22Rv1 (cell line): Measurements from ENCODE around the gene CHD2.

ENCODE experiments used
- H3K27ac ChIP-seq: fragments of 450-650 bp; 2 replicates; pipeline ENCODE4 v1.5.1; 2017
- ZFX ChIP-seq: fragments of 450-650 bp; IDR thresholded peaks from 2 replicates; pipeline ENCODE4 v1.6.1; 2017; ENCODE audit warnings: antibody characterized with exemption, borderline replicate concordance
- TF ChIP-seq, protein P1 (sequence below): fragments of 450-650 bp; IDR thresholded peaks from 2 replicates; pipeline ENCODE4 v1.5.1; 2017; ENCODE audit warnings: mild to moderate bottlenecking

CHD2 gene

DNA sequence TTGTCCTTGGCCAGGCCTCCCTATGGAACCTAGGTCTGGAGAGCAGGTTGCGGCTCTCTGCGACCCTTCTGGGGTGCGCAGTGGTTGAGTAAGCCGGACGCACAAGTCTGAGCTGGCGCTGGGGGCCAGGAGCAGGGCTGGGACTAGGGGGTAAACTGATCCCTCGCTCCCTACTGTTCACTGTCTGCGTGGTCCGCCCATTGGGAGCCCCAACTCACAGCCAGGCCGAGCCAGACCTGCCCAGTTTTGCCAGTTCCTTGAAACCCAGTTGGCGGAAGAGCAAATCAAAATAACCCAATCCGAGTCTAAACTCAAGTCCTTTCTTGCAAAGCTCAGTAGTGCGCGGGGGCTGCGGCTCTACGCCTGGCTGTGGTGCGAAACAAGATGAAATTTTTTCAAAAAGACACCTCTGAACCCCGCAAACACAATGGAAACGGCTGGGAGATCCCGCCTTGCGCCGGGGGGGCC is 171.4 kb downstream of the CHD2 start:
- H3K27ac ChIP-seq = no peak overlapping the region
- TF ChIP-seq, protein P1, sequence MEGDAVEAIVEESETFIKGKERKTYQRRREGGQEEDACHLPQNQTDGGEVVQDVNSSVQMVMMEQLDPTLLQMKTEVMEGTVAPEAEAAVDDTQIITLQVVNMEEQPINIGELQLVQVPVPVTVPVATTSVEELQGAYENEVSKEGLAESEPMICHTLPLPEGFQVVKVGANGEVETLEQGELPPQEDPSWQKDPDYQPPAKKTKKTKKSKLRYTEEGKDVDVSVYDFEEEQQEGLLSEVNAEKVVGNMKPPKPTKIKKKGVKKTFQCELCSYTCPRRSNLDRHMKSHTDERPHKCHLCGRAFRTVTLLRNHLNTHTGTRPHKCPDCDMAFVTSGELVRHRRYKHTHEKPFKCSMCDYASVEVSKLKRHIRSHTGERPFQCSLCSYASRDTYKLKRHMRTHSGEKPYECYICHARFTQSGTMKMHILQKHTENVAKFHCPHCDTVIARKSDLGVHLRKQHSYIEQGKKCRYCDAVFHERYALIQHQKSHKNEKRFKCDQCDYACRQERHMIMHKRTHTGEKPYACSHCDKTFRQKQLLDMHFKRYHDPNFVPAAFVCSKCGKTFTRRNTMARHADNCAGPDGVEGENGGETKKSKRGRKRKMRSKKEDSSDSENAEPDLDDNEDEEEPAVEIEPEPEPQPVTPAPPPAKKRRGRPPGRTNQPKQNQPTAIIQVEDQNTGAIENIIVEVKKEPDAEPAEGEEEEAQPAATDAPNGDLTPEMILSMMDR = no peak
- no peak for TF ChIP-seq ZFX

DNA sequence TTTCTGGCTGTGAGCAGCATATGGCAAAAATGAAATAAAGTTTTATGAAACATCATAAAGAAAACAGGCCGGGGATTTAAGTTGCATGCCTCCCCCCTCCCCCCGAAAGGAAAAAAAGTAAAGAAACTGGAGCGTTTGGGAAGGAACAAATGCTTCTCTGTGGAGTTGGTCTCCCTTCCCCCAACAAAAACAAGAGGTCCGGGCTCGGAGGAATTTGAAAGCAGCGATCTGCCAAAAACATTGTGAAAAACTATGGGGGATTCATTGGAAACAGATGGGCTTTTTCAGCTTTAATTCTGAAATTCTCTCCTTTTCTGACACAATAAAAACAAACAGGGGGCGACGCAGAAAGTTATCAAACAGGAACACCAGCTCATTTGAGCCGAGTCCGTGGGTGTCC is 171.9 kb downstream of the CHD2 start:
- H3K27ac ChIP-seq = no peak overlapping the region
- TF ChIP-seq, protein P1 = no peak
- TF ChIP-seq ZFX = no peak

DNA sequence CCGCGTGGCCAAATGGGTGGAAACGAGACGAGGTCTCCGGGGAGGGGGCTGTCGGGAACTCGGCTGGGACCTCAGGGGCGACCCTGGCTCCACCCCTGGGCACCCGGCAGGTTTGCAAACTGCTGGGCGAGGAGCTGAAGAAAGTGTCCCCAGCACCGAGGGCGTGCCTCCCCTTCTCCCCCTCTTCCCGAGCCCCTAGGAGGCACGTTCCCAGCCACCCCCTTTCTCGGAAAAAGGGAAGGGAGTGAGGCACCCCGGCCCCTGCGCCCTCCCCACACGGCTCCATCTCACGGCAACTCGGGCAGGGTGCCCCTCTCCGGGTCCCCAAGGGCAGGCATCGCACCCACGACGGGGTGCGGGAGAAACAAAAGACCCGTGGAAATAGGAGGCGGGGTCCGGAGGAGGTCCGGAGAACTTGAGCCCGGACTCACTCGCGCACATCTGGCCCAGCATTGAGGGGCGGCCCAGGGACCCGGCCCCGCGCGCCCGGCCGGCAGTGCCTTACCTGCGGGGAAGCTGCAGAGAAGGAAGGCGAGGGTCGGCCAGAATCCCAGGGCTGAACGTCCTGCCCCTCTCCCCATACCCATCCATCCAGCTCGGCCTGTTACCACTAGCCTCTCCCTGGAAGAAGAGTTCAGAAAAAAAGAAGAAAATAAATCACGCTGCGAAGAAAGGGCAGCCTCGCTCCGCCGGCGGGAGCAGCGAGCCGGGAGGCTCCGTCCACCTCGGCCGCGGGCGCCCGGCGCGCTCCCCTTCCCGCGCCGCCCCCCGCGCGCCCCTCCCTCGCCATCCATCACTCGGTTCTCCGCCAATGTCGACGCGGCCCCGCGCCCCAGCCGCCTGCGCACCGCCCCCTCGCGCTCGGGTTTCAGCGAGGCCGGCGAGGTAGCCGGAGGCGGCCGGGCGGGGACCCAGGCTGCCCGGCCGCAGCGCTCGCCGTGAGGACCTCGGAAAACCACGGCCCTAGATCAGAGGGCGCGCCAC is 172.6 kb downstream of the CHD2 start:
- TF ChIP-seq, protein P1 = no peak; the same call in 1 of the 2 replicates
- TF ChIP-seq ZFX = no peak
- no peak overlapping the region for H3K27ac ChIP-seq

DNA sequence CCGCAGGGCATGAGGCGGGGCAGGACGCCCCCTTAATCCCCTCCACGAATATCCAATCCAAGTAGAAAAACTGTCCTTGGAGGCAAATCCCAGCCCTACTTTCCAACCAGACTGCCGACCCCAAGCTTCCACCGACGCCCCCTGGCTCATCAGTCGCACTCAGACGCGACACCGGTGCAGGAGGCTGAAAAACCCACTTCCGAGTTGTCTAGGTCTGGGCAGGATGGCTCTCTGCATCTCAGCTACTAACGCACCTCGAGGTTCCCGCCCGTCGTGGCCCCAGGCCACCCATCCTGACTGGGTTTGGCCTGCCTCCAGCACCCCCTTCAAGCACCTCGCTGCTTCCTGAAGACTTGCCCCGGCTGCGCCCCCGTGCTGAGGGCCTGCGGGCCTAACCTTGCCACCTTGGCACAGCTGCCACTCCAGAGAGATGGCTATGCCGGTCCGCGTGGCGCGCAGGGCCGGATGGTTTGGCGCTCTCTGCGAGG is 173.4 kb downstream of the CHD2 start:
- TF ChIP-seq, protein P1 = no peak
- no peak for TF ChIP-seq ZFX
- H3K27ac ChIP-seq = no peak overlapping the region

DNA sequence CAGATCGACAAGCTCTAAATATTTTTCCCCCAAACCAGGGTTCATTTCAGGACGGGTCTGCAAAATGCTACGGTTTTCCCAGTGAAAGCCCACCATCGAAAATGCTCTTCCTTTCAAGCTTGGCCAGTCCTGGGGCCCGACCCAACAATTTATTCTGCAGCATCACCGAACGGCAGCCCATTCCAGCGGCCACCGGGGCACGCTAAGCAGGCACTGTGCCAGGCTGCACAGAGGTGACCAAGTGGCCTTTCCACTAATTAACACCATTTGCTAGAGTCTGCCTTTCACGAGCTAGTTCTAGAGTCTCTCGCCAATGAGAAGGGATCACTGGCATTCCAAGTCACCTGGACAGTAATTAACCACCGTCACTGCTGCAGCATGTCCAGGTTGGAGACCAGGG is 174.5 kb downstream of the CHD2 start:
- TF ChIP-seq, protein P1 = no peak
- TF ChIP-seq ZFX = no peak

DNA sequence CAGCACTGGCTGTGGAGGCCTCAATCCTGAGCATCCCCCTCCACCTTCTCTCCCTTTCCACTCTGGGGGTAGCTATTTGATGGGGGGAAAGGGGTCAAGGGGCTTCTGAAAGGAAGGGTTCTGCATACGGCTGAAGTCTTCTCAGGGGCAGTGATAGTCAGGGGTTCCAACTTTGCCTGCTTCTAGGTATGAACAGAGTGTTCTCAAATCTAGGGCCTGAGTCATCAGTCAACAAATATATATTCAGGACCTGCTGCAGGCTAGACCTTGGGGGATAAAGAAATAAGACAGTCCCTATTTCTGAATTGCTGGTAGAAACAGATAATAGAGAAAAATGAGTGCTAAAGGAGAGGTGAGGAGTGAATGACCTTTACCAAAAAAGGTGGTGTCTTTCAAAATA is 176.1 kb downstream of the CHD2 start:
- TF ChIP-seq, protein P1 = no peak
- TF ChIP-seq ZFX = no peak

More for the DNA sequence above, 174.5 kb downstream of the CHD2 start:
- no peak overlapping the region for H3K27ac ChIP-seq

DNA sequence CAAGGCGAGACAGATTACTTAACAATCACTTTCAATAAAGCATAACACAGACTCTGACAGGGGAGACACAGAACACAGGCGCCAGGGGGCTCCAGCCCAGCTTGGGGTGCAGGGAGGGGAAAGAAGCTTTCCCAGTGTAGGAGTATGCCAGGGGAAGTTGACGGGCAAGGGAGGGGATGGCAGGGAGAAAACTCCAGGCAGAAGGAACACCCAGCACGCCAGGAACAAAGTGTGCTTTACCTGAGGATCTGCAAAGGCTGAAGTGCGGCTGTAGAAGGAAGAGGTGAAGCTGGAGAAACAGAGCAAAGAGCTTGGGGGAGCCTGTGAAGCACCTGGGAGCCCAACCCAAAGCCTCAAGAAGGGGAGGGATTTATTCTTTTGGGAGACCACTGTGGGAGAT is 176.8 kb downstream of the CHD2 start:
- TF ChIP-seq ZFX = no peak
- TF ChIP-seq, protein P1 = no peak

More for the DNA sequence above, 176.1 kb downstream of the CHD2 start:
- no peak overlapping the region for H3K27ac ChIP-seq

More for the DNA sequence above, 176.8 kb downstream of the CHD2 start:
- no peak overlapping the region for H3K27ac ChIP-seq
